ENCODE data around the gene DRGX.

The DRGX gene

GRCh38 chr10:49382226-49382625 is 13.7 kb downstream of the DRGX start:
- no peak for DNase-seq (ENCODE audit: low read depth)

GRCh38 chr10:49381111-49381900 is 14.6 kb downstream of the DRGX start:
- no peak for DNase-seq (ENCODE audit: low read depth)

GRCh38 chr10:49379596-49380410 is 16.1 kb downstream of the DRGX start:
- no peak for DNase-seq (ENCODE audit: low read depth)

- no peak for DNase-seq (ENCODE audit: low read depth)
These were observed 18.6 kb downstream of the DRGX start for GRCh38 chr10:49377256-49377655.

- DNase-seq (ENCODE audit: low read depth) = no peak
These were observed 20.3 kb downstream of the DRGX start for GRCh38 chr10:49375611-49376010.

- DNase-seq (ENCODE audit: low read depth) = no peak
These were observed 21.1 kb downstream of the DRGX start for GRCh38 chr10:49374740-49375139.

GRCh38 chr10:49373361-49373760 is 22.5 kb downstream of the DRGX start:
- no peak for DNase-seq (ENCODE audit: low read depth)

GRCh38 chr10:49371967-49372366 is 23.9 kb downstream of the DRGX start:
- no peak for DNase-seq (ENCODE audit: low read depth)

- no peak for DNase-seq (ENCODE audit: low read depth)
These were observed 25.4 kb downstream of the DRGX start for GRCh38 chr10:49370326-49371100.

GRCh38 chr10:49369216-49370162 is 26.4 kb downstream of the DRGX start:
- no peak for DNase-seq (ENCODE audit: low read depth)

GRCh38 chr10:49368256-49368655 is 27.6 kb downstream of the DRGX start:
- DNase-seq (ENCODE audit: low read depth) = no peak

- no peak for DNase-seq (ENCODE audit: low read depth)
These were observed 28.3 kb downstream of the DRGX start for GRCh38 chr10:49367600-49367999.

GRCh38 chr10:49366460-49366859 is 29.4 kb downstream of the DRGX start:
- DNase-seq (ENCODE audit: low read depth) = no peak

- no peak for DNase-seq (ENCODE audit: low read depth)
These were observed 30.0 kb downstream of the DRGX start for GRCh38 chr10:49365675-49366415.

- no peak for DNase-seq (ENCODE audit: low read depth)
These were observed 30.6 kb downstream of the DRGX start for GRCh38 chr10:49365275-49365674.

- DNase-seq (ENCODE audit: low read depth) = no peak
These were observed 31.1 kb downstream of the DRGX start for GRCh38 chr10:49364747-49365146.

- DNase-seq (ENCODE audit: low read depth) = no peak
These were observed 31.8 kb downstream of the DRGX start for GRCh38 chr10:49364051-49364450.

- no peak for DNase-seq (ENCODE audit: low read depth)
These were observed 32.4 kb downstream of the DRGX start for GRCh38 chr10:49363309-49364031.

- DNase-seq (ENCODE audit: low read depth) = no peak
These were observed 33.2 kb downstream of the DRGX start for GRCh38 chr10:49362596-49363260.
